Right atrium auricular region (tissue), 2 donors: Measurements from ENCODE around the gene TPM1. TPM values are rescaled to one million over a fixed set of nuclear protein-coding genes. Genes with fewer than 3 reads are reported as not detected.
"Not testable (repeated sequence)": the region's sequence is repeated elsewhere in the genome, so short reads cannot be mapped to it uniquely, and the experiment has no call there.

Experiments used
- DNase-seq: peaks from one replicate; pipeline ENCODE4 v3.0.0-alpha.2; 2019; ENCODE audit warnings: low spot score
- H3K27ac ChIP-seq, 2 donors: fragments of 200-600 bp; sonication (generic); 1 replicate in 1 of 2; 2 replicates in 1 of 2; pipeline ENCODE4 v1.5.1; 2016 to 2019
- H3K27me3 ChIP-seq, 2 donors: fragments of 200-600 bp; sonication (generic); one replicate each; pipeline versions ENCODE4 v1.5.1 to v1.6.0; 2017 to 2019
- H3K36me3 ChIP-seq: fragments of 200-600 bp; sonication (generic); one replicate; pipeline ENCODE4 v1.5.1; 2016
- H3K4me1 ChIP-seq, 2 donors: fragments of 200-600 bp; sonication (generic); one replicate each; pipeline versions ENCODE4 v1.5.1 to v1.6.0; 2017 to 2019
- H3K4me3 ChIP-seq, 2 donors: fragments of 200-600 bp; sonication (generic); 1 replicate in 1 of 2; 2 replicates in 1 of 2; pipeline ENCODE4 v1.5.1; 2017 to 2019; ENCODE audit warnings: mild to moderate bottlenecking in 1 of 2, moderate library complexity in 1 of 2
- H3K9me3 ChIP-seq, 2 donors: fragments of 200-600 bp; sonication (generic); one replicate each; pipeline ENCODE4 v1.5.1; 2019
- CTCF ChIP-seq, 2 donors: fragments of 200-600 bp; sonication (generic); IDR thresholded peaks; one replicate each; pipeline ENCODE4 v1.5.1; 2019; ENCODE audit warnings: antibody characterized with exemption in 2 of 2
- total RNA-seq, 2 donors: library from RNA; depleted of rRNA; stranded (reverse); fragments of >200 nt; gene quantifications; one replicate each; pipeline ENCODE4 v1.1.0, GENCODE V29; 2016

TPM1 gene
- total RNA-seq, 2 donors from 2014 or later = 5,368 to 7,988 TPM

GRCh38 chr15:63103416-63103815, 60.9 kb downstream of the TPM1 start:
- Histone ChIP-seq H3K4me3 (no peak overlapping the region), H3K4me1 (no peaks in the 10 kb centered on the region), H3K27me3 (no peaks in the 10 kb centered on the region), H3K27ac (no peak overlapping the region), H3K9me3 (no peaks in the 10 kb centered on the region), H3K36me3 (no peaks in the 10 kb centered on the region)
- TF ChIP-seq CTCF (IDR thresholded peaks at IDR 0.05) = no peak
- no peak for DNase-seq

GRCh38 chr15:63104727-63105126, 62.2 kb downstream of the TPM1 start:
- Histone ChIP-seq H3K4me3 (no peak overlapping the region), H3K27ac (no peak overlapping the region), H3K9me3 (no peaks in the 10 kb centered on the region), H3K36me3 (no peaks in the 10 kb centered on the region), H3K4me1 (no peaks in the 10 kb centered on the region), H3K27me3 (no peaks in the 10 kb centered on the region)
- TF ChIP-seq CTCF (IDR thresholded peaks at IDR 0.05) = no peak
- DNase-seq = no peak

GRCh38 chr15:63105354-63105753, 62.8 kb downstream of the TPM1 start:
- not testable (repeated sequence) for H3K27ac ChIP-seq, H3K9me3 ChIP-seq, H3K4me1 ChIP-seq, H3K36me3 ChIP-seq, H3K27me3 ChIP-seq, H3K4me3 ChIP-seq, DNase-seq

- Histone ChIP-seq H3K36me3 (no peaks in the 10 kb centered on the region), H3K4me1 (no peaks in the 10 kb centered on the region), H3K27me3 (no peaks in the 10 kb centered on the region), H3K27ac (no peak overlapping the region), H3K4me3 (no peak overlapping the region), H3K9me3 (no peaks in the 10 kb centered on the region)
- no peak for TF ChIP-seq CTCF (IDR thresholded peaks at IDR 0.05)
- DNase-seq = no peak
Observed at GRCh38 chr15:63107895-63108546, 65.5 kb downstream of the TPM1 start.

GRCh38 chr15:63109498-63109897, 67.0 kb downstream of the TPM1 start:
- no peaks in the 10 kb centered on the region for H3K27me3 ChIP-seq
- H3K36me3 ChIP-seq = no peaks in the 10 kb centered on the region
- no peak overlapping the region for H3K4me3 ChIP-seq
- no peak overlapping the region for H3K27ac ChIP-seq
- no peak for TF ChIP-seq CTCF (IDR thresholded peaks at IDR 0.05)
- H3K4me1 ChIP-seq = no peaks in the 10 kb centered on the region
- DNase-seq = no peak
- H3K9me3 ChIP-seq = no peaks in the 10 kb centered on the region

GRCh38 chr15:63109920-63110319, 67.4 kb downstream of the TPM1 start:
- Histone ChIP-seq H3K4me3 (no peak overlapping the region), H3K36me3 (no peaks in the 10 kb centered on the region), H3K27ac (no peak overlapping the region), H3K9me3 (no peaks in the 10 kb centered on the region), H3K4me1 (no peaks in the 10 kb centered on the region), H3K27me3 (no peaks in the 10 kb centered on the region)
- TF ChIP-seq CTCF (IDR thresholded peaks at IDR 0.05) = no peak
- no peak for DNase-seq
